Kidney (tissue), 14 donors: Measurements from ENCODE around the gene ZFP62. TPM values are rescaled to one million over a fixed set of nuclear protein-coding genes. Genes with fewer than 3 reads are reported as not detected.

Experiments used
- DNase-seq, 5 donors: peaks; one replicate each; pipeline ENCODE4 v3.0.0-alpha.2; 2013 to 2020
- FAIRE-seq: peaks from 2 replicates; lab custom pipeline; 2012; peaks lifted over from hg19 to GRCh38; lab: Jason Lieb, UNC
- H3K27ac ChIP-seq, 2 donors: one replicate each; pipeline ENCODE4 v1.7.0; 2013; ENCODE audit warnings: low read depth in 2 of 2, low read length in 2 of 2, inconsistent platforms in 1 of 2
- H3K27me3 ChIP-seq: one replicate; pipeline ENCODE4 v1.7.1; 2013; ENCODE audit warnings: low read length, inconsistent platforms; ENCODE audit not compliant: control insufficient read depth, insufficient read depth
- H3K36me3 ChIP-seq, 3 donors: one replicate each; pipeline versions ENCODE4 v1.7.0 to v1.7.1; 2013; ENCODE audit warnings: low read length in 3 of 3, control low read depth in 1 of 3, inconsistent platforms in 1 of 3; ENCODE audit not compliant: insufficient read depth in 3 of 3, control insufficient read depth in 2 of 3
- H3K4me1 ChIP-seq, 3 donors: one replicate each; pipeline versions ENCODE4 v1.7.0 to v1.7.1; 2013; ENCODE audit warnings: low read length in 3 of 3, inconsistent platforms in 1 of 3, low read depth in 1 of 3; ENCODE audit not compliant: control insufficient read depth in 2 of 3, insufficient read depth in 2 of 3
- H3K4me3 ChIP-seq, 3 donors: one replicate each; pipeline versions ENCODE4 v1.7.0 to v1.8.1; 2013; ENCODE audit warnings: low read length in 3 of 3, control low read depth in 1 of 3, inconsistent platforms in 1 of 3
- H3K9ac ChIP-seq, 3 donors: one replicate each; pipeline versions ENCODE4 v1.7.0 to v1.7.1; 2013; ENCODE audit warnings: low read length in 3 of 3, control low read depth in 1 of 3, inconsistent platforms in 1 of 3
- H3K9me3 ChIP-seq, 3 donors: one replicate each; pipeline versions ENCODE4 v1.7.0 to v1.7.1; 2013; ENCODE audit warnings: low read length in 3 of 3, control low read depth in 1 of 3, inconsistent platforms in 1 of 3; ENCODE audit not compliant: control insufficient read depth in 2 of 3, insufficient read depth in 1 of 3
- intact Hi-C: fragments of 100-400 bp; cut with DNase I; formaldehyde crosslinking; loops from one replicate; pipeline ENCODE4 v1.11.1; 2022
- polyA plus RNA-seq: library from polyadenylated mRNA; stranded (reverse); fragments of 350-450 nt; fragmentation: Illumina TruSeq; extraction: RNeasy Lipid Tissue Mini Kit (QIAGEN cat#74804); gene quantifications from one replicate; pipeline ENCODE4 v1.2.3, GENCODE V29; 2014; ENCODE audit warnings: low read depth, low replicate concordance; ENCODE audit not compliant: insufficient read depth
- total RNA-seq: library from RNA; stranded (reverse); fragmentation: NEBNext Ultra II Directional; extraction: Animal tissue kit (Norgen Biotek cat#: 25700); gene quantifications from one replicate; pipeline ENCODE4 v1.2.1, GENCODE V29; 2021
- TF ChIP-seq, protein P1 (sequence below): IDR thresholded peaks from 3 replicates; pipeline ENCODE4 v1.5.1; 2012; ENCODE audit warnings: mild to moderate bottlenecking, moderate library complexity, borderline replicate concordance; ENCODE audit not compliant: insufficient read depth; ENCODE audit errors: extremely low read depth
- donor health status: control.
- donor health status: control.
- donor health status: control.
- donor health status: control.
- donor health status: control.
- donor health status: DM: yes; HTN: yes; CAD: no.
- donor health status: Normal renal cell carcinoma (clear cell type).

The ZFP62 gene
- total and polyA plus RNA-seq, 2 donors from 2014 or later, result 16.2 to 30.7 TPM

DNA sequence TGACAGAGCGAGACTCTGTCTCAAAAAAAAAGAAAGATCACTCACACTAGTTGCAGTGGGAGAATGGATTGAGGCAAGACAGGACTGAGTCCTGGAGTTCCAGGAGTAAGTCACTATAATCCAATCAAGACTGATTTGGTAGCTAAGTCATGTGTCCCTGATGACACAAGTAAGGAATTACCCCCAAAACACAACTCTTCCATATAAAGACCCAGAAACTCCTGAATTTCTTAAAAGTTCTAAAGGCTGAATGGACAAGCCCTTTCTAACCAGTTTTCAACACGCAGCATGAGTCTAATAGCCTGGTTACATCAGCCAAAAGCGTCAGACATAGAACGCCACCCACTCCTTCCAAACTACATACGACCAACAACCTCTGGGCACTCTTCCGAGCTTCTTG is 2.5 kb downstream of the ZFP62 start:
- no peaks in the 10 kb centered on the region for H3K9me3 ChIP-seq
- intact Hi-C loops, result no loop called here
- H3K27ac ChIP-seq, result no peak overlapping the region
- no peaks in the 10 kb centered on the region for H3K27me3 ChIP-seq
- H3K4me3 ChIP-seq, result no peak overlapping the region
- FAIRE-seq, result no peak
- no peak overlapping the region for H3K9ac ChIP-seq
- TF ChIP-seq, protein P1, sequence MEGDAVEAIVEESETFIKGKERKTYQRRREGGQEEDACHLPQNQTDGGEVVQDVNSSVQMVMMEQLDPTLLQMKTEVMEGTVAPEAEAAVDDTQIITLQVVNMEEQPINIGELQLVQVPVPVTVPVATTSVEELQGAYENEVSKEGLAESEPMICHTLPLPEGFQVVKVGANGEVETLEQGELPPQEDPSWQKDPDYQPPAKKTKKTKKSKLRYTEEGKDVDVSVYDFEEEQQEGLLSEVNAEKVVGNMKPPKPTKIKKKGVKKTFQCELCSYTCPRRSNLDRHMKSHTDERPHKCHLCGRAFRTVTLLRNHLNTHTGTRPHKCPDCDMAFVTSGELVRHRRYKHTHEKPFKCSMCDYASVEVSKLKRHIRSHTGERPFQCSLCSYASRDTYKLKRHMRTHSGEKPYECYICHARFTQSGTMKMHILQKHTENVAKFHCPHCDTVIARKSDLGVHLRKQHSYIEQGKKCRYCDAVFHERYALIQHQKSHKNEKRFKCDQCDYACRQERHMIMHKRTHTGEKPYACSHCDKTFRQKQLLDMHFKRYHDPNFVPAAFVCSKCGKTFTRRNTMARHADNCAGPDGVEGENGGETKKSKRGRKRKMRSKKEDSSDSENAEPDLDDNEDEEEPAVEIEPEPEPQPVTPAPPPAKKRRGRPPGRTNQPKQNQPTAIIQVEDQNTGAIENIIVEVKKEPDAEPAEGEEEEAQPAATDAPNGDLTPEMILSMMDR, result no peak
- peaks cover 0 to 13% (median 2%) of the 10 kb centered on the region in 3 donors for H3K36me3 ChIP-seq
- DNase-seq, result no peak
- H3K4me1 ChIP-seq, result peaks cover 0 to 4% (median 0%) of the 10 kb centered on the region in 3 donors

DNA sequence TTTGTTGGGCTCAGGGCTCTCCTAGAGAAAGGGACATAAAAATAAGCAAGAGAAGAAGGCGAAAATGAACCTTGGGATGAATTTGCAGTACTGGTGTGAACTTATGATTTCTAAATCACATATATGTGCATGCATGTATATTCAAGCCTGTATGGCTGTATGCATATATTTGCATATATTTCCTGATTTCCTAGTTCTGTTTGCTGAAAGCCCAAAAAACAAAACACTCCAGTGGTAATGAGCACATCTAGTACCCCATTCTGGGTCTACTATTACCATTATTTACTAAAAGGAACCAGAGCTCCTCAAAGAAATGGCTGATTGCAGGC is 7.3 kb downstream of the ZFP62 start:
- Histone ChIP-seq H3K27me3 (no peaks in the 10 kb centered on the region), H3K4me3 (no peak overlapping the region), H3K4me1 (no peaks in the 10 kb centered on the region), H3K9me3 (peaks cover 0 to 22% (median 15%) of the 10 kb centered on the region in 3 donors), H3K36me3 (peaks cover 23 to 39% (median 25%) of the 10 kb centered on the region in 3 donors), H3K9ac (no peak overlapping the region), H3K27ac (no peak overlapping the region)
- DNase-seq, result no peak
- TF ChIP-seq, protein P1, result no peak
- intact Hi-C loops, result no loop called here
- FAIRE-seq, result no peak

DNA sequence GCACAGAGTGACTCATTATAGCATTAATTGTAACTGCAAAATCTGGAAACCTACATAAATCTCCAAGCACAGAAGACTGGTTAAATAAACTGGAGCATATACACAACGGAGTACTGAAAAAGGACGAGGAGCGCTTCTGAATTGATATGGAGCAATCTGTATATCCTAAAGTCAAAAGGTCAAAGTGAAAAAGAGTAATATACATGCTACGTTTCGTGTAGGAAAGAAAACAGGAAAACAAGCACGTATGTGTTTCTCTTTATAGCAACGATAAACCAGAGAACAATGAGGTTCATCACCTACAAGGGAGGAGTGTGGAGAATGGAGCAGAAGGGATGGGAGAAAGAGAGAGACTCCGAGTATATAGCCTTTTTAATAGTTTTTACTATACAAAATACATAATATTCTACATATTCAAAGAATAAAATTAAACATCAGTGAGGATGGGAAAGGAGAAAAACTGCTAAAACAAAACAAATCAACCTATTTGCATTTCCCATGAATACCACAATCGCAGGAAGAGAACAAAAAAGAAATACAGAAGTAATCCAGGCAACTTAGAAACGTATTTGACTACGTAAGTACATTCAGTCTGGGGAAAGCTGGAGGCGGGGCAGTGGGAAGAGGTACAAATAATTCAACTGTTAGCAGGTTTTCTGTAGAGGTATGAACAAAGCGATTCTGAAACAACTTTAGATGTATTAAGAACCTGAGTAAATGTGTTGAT is 7.8 kb downstream of the ZFP62 start:
- no peak overlapping the region for H3K9ac ChIP-seq
- no peaks in the 10 kb centered on the region for H3K4me1 ChIP-seq
- FAIRE-seq, result no peak
- H3K27me3 ChIP-seq, result no peaks in the 10 kb centered on the region
- H3K4me3 ChIP-seq, result no peak overlapping the region
- H3K27ac ChIP-seq, result no peak overlapping the region
- H3K36me3 ChIP-seq, result peaks cover 23 to 44% (median 25%) of the 10 kb centered on the region in 3 donors
- TF ChIP-seq, protein P1, result no peak
- intact Hi-C loops, result no loop called here
- H3K9me3 ChIP-seq, result peaks cover 0 to 25% (median 15%) of the 10 kb centered on the region in 3 donors
- DNase-seq, result no peak
